ENCODE data around the gene CYP1B1. TPM values are rescaled to one million over a fixed set of nuclear protein-coding genes. Genes with fewer than 3 reads are reported as not detected.

CYP1B1 gene
- total RNA-seq, 1 experiment from 2014 or later: 2.6 TPM

- Histone ChIP-seq H3K27ac (ENCODE audit: low read depth, low read length) (no peak overlapping the region), H3K9me2 (ENCODE audit: insufficient read depth) (no peaks in the 10 kb centered on the region), H4K20me1 (ENCODE audit: insufficient read depth) (no peaks in the 10 kb centered on the region), H3K27me3 (ENCODE audit: insufficient read depth, low read length) (no peaks in the 10 kb centered on the region), H3K4me3 (replicated peaks in 1 of 2; ENCODE audit: low read depth in 1 of 2, low read length in 2 of 2) (no peak overlapping the region), H3K9me3 (ENCODE audit: control insufficient read depth in 1 of 2, insufficient read depth in 1 of 2, low read depth in 1 of 2, low read length in 2 of 2) (no peaks in the 10 kb centered on the region), H2AFZ (ENCODE audit: low read depth, low read length, poor library complexity, severe bottlenecking) (no peak overlapping the region), H3K9ac (ENCODE audit: low read length) (no peak overlapping the region), H3K4me2 (ENCODE audit: low read length) (no peak overlapping the region), H3K79me2 (ENCODE audit: insufficient read depth, low read length) (no peaks in the 10 kb centered on the region), H3K4me1 (ENCODE audit: control insufficient read depth in 1 of 2, insufficient read depth in 2 of 2, low read length in 2 of 2) (no peaks in the 10 kb centered on the region), H3K36me3 (ENCODE audit: control insufficient read depth in 1 of 2, insufficient read depth in 2 of 2, low read length in 2 of 2) (no peaks in the 10 kb centered on the region)
- ChIA-PET CTCF (no interaction called here), POLR2A (no interaction called here), RAD21 (ENCODE audit: low non-redundant PET in 1 of 2, low total read pairs in 2 of 2, uncharacterized antibody in 2 of 2, unreplicated experiment in 2 of 2) (no interaction called here)
- no TSS peak for BruUV-seq (replicated peaks)
- TF ChIP-seq POLR2A (IDR thresholded peaks at IDR 0.05; ENCODE audit: borderline replicate concordance, extremely low read depth, insufficient read depth, insufficient read length): no peak
- TF ChIP-seq ELF1 (IDR thresholded peaks at IDR 0.05; ENCODE audit: borderline replicate concordance, low read depth): no peak
- TF ChIP-seq CBX3 (IDR thresholded peaks at IDR 0.05; ENCODE audit: low read depth): no peak
- TF ChIP-seq EGR1 (IDR thresholded peaks at IDR 0.05; ENCODE audit: low read depth): no peak
- no peak for TF ChIP-seq SRF (IDR thresholded peaks at IDR 0.05; ENCODE audit: low read depth)
- no peak for TF ChIP-seq EZH2 (IDR thresholded peaks at IDR 0.05)
- TF ChIP-seq CTCF (IDR thresholded peaks at IDR 0.05 in 2 of 3, conservative IDR thresholded peaks at IDR 0.05 in 1 of 3; ENCODE audit: borderline replicate concordance in 1 of 3, insufficient read depth in 1 of 3, low read depth in 2 of 3, low read length in 2 of 3): no peak
- no peak for TF ChIP-seq FOSL1 (IDR thresholded peaks at IDR 0.05; ENCODE audit: low read depth)
- no peak for TF ChIP-seq CEBPB (IDR thresholded peaks at IDR 0.05; ENCODE audit: low read depth)
- no peak for TF ChIP-seq YY1 (IDR thresholded peaks at IDR 0.05; ENCODE audit: extremely low read depth, insufficient replicate concordance, low read depth, low read length)
- TF ChIP-seq JUND (IDR thresholded peaks at IDR 0.05): no peak
- no peak for TF ChIP-seq SIN3A (IDR thresholded peaks at IDR 0.05; ENCODE audit: low read depth)
- no peak for TF ChIP-seq MAX (IDR thresholded peaks at IDR 0.05)
- TF ChIP-seq EZH2phosphoT487 (IDR thresholded peaks at IDR 0.05; ENCODE audit: borderline replicate concordance): no peak
- no peak for TF ChIP-seq TCF7L2 (IDR thresholded peaks at IDR 0.05; ENCODE audit: borderline replicate concordance, extremely low read depth, insufficient read depth, insufficient read length)
- intact Hi-C loops (cut with micrococcal nuclease): no loop called here
- DNase-seq (ENCODE audit: low read depth, low spot score): no peak
- no peak for ATAC-seq
Observed at GRCh38 chr2:38033646-38034045, 42.3 kb downstream of the CYP1B1 start.
